GM21619 (cell line): ENCODE data around the gene TOGARAM2.

Experiments used
- ATAC-seq: cut with Tn5 transposase; IDR thresholded peaks from one replicate; pipeline ENCODE4 v1.9.1; 2021; ENCODE audit not compliant: unreplicated experiment

The TOGARAM2 gene

DNA sequence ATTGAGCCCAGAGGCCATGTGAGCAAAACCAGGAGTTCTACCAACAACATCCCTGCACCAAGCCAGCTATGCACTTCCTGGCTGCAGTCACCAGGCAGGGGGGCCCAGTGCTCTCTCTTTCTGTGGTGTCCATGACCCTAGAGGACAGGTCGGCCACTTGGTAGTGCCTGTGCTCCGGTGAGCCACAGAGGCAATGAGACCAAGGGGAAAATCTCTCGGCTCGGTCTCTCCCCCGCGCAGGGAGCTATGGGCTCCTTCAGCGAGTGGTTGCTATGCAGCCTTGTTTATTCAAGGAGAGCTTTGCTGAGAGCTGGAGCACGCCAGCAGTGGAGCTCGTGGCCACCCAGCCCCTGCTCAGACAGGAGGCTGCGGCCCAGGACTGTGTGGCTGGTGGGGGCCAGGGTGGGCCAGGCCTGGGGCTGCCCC lies at the start of gene TOGARAM2:
Gene TOGARAM2 (plus strand): TSS at position 283 of the 426 bp plus-strand sequence. CDS start 13,537 bp downstream, outside the sequence.
- ATAC-seq: no peak

DNA sequence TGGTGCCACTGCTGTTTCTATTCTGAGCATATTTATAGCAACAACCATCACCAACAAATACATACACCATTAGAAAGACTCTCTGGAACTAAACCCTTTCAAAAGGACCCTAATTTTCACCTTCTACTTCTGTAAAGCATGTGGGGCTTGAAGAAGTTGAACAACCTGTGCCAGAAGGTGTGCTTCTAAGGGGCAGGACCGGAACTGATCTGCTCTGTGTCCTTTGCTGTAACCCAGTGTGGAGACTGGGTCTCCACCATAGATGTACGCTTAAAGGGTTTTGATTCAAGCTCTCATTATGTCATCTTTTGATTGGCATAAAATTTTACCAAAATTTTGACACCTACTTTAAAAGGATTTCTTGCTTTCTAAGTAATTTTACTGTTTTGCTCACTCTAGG lies 46.3 kb upstream of the TOGARAM2 start:
- no peak for ATAC-seq

DNA sequence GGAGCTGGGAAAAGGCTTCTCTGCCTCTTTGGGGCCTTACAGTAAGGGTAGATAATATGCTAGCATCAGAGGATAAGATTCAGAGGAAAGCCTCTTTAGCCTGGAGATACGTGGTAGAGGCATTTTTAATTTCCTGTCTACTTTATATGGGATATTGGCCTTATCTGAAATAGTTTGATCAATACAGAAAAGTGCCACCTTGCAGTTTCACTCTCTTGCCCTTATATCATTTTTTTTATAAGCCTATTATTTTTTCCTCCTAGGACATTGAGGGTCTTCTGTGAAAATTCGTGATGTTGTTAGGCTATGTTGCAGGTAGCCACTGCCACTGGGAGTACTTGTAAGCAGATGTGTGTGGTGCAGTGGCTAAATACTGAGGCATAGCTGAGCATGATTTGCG lies 40.1 kb upstream of the TOGARAM2 start:
- ATAC-seq: no peak

DNA sequence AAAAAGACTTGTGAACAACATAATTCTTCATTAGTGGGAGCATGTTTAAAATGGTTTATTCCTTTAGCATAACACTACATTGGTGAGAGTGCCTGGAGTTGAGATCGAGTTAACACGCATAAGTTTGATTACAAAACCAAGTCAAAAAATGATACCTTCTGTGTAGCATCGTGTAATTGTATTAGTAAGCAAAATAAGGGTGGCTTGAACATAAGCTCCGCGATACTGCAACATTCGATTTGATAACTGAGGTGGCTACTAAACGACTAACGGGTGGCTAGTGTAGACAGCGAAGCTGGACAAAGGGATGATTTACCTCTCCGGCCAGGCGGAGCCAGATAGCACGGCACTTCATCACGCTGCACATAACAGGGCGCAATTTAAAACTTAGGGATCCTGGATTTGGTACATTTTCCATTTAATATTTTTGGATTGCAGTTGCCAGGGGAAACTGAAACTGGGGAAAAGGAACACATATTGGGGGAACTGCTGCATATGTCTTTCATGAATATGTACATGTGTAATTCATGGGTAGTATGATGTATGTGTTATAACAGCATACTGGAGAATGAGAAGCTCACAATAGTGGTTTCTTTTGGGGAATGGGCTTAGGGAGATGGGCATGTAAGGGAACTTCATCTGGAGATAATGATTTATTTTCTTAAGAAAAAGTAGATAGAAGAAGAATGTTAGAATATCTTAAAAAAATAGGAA lies 36.4 kb upstream of the TOGARAM2 start:
- no peak for ATAC-seq

DNA sequence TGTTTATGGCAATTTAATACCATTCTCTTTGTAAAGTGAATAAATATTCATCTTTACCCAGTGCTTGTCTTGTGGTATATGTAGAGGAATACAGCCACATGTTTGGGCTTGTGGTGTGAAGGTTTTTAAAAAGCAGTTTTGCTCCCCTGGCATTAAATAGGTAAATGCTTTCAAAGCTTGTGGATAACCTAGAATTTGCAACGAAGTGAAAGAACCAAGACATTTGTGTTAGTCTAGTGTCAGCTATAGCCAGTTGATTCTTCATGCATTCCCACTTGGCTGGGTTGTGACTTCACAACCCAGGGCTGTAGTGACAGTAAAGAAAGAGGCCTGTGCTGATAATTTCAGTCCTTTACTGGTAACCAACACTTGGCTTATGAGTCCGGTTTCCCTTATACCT lies 32.9 kb upstream of the TOGARAM2 start:
- no peak for ATAC-seq

DNA sequence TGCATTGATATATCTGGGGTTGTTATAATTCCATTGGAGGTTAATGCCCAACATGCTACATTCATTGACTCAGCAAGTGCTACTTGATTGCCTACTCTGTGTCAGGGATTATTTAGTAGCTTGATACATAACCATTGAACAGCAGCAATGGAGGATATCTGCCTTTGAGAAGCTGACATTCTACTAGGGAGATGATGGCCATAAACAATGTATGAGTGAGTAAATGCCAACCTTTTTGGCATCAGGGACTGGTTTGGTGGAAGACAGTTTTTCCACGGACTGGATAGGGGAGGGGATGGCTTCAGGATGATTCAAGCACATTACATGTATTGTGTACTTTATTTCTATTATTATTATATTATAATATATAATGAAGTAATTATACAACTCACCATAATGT lies 31.9 kb upstream of the TOGARAM2 start:
- no peak for ATAC-seq

DNA sequence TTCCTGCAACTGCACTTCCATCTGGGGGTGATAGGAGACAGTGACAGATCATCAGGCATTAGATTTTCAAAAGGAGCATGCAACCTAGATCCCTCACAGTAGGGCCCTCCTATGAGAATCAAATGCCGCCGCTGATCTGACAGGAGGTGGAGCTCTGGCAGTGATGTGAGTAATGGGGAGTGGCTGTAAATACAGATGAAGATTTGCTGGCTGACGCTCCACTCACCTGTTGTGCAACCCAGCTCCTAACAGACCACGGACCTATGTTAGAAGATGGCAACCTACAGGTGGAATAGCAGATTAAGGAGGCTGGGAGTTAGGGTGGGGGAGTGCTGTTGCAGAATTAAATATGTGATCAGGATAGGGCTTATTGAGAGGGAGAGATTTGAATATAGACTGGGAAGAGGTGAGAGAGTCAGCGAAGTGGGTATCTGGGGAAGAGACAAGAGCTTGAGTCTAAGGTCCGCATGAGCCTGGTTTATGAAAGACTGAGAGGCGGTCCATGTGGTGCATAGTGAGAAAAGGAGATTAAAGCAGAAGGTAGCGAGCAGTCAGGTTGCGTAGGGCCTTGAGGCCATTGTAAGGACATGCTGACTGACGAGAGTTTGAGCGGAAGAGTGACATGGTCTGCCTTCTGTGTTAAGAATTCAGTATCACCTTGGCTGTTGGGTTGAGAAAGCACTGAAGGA lies 31.3 kb upstream of the TOGARAM2 start:
- ATAC-seq: no peak

DNA sequence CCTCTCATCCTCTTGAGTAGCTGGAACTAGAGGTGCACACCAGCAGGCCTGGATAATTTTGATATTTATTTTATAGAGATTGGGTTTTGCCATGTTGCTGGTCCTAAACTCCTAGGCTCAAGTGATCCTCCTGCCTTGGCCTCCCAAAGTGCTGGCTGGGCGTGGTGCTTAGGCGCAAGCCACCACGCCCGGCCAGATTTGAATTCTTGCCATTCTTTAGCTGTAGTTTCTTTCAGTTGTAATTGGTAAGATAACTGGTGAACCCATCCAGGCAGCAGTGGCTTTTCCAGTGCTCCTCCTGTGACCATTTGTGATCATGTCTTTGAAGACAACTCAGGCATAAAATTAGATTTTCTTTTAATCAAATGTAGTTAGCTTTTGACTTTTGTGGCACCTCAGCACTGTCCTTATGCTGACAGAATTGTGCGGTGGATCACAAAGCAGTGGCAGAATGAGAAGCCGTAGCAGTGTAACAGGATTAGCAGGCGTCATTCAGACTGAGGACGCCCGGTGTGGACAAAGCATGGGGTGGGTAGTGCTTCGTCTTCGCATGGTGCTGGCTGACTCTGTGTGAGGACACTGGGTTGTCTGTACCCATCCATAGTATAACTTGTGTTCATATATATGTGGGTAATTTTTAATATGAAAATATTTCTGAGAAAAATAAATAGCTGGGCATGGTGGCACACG lies 30.0 kb upstream of the TOGARAM2 start:
- ATAC-seq: no peak

DNA sequence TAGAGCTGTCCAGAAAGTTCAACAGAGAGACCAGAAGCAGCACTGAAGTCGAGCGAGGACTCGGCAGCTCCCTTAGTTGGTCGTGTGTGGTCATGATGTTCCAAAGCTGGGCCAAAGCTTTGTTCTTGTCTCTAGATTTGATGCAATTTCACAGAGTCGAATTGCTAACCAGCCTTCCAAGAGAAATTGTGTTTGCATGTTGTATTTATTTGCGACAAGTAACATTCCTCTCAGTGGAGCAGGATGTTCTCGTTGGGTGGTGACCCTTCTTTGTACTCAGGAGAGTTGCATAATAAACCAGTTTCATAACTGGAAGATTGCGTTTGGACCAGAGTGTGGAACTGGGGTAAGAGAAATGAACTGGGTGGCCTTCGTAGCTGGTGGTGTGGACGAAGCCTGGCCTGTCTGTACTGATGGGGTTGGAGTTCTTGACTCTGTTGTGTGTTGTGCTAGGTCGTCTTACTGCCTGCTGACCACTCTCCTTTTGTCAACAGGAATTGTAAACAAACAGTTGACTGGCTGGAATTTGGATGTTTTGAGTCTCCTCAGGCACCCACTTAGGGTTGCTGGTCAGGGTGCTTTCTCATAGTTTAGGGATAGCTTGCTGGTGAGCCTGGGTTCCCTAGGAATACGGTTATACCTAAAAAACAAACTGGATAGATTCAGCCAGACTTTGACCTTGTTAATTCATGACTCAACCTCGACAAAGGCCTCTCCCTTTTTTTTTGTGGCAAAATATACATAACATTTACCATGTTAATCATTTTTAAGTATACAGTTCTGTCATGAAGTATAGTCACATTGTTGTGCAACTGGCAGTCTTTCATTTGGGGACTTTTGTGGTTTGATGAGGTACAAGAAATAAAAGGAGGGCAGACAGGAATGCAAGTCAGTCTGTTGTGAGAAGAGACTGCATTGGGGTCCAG lies 28.9 kb upstream of the TOGARAM2 start:
- no peak for ATAC-seq

DNA sequence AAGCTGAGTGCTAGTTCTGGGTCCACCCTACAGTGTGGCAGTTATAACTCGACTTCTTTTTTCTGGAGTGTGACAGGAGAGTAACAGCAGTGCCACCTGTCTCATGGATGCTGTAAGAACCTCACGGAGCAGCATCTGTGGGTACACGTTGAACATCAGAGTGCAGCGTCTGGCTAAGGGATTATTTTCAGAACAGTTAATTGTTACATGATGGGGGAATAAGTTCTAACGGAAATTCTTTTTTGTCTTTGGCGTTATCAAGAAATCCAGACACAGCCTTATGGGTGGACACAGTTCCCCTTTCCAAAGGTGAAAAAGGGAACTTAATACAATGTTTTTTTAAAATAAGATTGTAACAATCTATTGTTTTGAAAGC lies 28.3 kb upstream of the TOGARAM2 start:
- no peak for ATAC-seq

DNA sequence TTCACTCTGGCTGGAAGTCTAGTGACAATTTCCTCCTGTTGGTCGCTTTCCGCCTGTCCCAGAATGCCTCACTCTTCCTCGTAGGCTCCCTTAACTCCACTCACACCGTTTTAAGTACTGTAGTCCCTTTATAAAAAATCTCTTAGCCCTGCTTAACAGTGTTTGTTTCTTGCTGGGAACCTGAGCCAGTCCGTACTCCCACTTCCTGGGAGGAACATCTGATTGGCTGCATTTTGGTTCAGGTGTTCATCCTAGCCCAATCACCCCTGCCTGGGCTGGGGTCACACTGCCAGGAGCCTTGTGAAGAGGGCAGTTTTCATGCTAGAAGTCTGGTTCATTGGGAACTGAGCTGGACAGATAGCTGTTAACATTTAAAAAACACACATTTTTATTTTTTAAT lies 25.6 kb upstream of the TOGARAM2 start:
- ATAC-seq: no peak

DNA sequence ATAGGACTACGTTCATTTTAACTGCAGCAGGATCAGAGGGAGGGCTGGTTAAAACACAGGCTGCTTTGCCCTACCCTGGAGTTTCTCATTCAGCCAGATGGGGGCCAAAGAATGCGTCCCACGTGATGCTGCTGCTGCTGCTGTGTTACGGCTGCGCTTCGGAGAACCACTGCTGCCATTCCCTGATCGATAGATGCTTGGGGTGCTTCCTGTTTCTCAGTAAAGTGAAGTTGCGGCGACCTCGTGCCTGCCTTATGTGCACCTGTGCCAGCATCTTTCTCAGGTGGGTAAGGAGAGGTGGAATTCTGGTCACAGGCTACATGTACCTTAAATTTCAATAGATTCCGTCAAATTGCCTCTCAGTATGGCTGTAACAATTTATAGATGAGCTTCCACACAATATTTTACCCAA lies 24.7 kb upstream of the TOGARAM2 start:
- ATAC-seq: no peak

DNA sequence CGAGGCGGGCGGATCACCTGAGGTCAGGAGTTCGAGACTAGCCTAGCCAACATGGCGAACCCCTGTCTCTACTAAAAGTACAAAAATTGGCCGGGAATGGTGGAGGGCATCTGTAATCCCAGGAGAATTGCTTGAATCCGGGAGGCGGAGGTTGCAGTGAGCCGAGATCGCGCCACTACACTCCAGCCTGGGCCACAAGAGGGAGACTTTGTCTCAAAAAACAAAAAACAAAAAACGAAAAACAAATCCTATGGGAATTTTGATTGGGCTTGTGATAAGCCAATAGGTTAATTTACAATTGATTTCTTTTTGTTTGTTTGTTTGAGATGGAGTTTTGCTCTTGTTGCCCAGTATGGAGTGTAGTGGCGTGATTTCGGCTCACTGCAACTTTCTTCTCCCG lies 24.2 kb upstream of the TOGARAM2 start:
- ATAC-seq: no peak

DNA sequence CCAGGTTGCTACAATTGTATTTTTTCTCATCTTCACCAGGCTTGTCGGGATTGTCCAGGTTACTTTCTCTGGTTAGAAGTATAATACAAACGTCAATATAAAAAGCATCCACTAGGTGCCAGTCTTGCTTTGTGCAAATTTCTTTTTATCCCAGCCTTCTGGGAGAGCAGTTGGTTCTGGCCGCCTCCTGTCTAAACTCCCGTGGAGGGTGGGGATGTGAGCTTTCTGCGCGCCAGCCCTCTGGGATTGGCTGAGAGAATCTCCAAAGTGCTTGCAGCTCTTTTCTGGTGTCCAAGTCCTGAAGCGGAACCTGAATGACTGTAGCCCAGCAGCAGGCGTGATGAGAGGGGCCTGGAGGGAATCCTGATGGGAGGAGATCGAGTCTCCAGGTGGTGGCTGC lies 22.4 kb upstream of the TOGARAM2 start:
- ATAC-seq: no peak

DNA sequence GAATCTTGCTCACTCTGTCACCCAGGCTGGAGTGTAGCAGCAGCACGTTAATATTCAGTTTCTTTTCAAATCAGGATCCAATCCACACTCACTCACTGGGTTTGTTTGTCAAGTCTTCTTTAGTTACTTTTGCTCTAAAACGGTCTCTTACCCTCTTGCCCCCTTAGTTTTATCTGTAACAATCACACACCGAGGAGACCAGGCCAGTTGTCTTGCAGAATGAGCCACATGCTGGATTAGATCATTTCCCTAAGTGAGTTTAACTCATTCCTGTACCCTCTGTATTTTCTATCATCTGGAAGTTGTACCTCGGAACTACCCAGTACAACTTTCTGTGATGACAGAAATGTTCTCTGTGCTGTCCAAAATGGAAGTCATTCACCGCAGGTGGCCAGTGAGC lies 20.7 kb upstream of the TOGARAM2 start:
- no peak for ATAC-seq

DNA sequence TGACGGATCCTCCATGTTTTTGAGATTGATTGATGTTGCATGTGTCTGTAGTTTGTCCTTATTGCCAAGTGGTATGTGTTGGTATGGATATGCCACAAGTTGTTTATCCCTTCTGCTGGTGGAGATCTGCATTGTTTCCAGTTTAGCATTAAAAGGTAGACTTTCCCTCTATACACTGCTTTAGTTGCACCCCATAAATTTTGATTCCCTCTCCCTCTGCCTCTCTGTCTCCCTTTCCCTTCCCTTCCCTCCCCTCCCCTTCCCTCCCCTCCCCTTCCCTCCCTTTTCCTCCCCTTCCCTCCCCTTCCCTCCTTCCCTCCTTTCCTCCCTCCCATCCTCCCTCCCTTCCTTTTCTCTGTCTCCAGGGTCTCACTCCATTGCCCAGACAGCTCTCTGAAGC lies 18.6 kb upstream of the TOGARAM2 start:
- ATAC-seq: no peak

DNA sequence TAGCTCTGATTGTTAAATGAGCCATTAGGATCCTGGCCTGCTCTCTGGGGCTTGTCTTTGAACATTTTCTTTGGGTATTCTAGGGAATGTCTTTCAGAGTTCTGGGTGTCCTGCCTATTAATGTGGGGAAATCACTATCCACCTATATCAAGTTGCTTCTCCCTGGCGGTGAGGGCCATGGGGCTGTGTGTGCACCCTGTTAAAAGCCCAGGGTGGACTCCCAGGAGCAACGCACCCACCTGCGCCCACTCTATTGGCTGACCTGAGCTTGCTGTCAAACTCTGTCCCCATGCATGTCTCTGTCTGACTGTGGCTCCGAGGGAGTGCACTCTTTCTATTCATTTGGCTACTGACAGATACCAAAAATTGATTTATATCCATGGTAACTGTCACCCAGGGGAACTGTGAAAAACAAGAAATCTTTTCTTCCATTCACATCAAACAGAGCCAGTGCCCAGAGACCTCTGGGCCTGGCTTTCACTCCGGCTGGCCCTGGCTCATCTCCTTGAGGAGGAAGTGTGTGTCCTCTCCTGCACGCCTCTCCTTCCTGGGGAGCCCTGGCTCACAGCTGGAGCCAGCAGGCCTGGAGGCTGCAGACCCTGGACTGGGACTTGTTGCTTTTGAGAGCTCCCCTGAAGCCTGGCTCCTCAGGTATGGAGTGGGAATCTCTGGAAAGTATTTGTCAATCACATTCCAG lies 10.5 kb upstream of the TOGARAM2 start:
- ATAC-seq: no peak

DNA sequence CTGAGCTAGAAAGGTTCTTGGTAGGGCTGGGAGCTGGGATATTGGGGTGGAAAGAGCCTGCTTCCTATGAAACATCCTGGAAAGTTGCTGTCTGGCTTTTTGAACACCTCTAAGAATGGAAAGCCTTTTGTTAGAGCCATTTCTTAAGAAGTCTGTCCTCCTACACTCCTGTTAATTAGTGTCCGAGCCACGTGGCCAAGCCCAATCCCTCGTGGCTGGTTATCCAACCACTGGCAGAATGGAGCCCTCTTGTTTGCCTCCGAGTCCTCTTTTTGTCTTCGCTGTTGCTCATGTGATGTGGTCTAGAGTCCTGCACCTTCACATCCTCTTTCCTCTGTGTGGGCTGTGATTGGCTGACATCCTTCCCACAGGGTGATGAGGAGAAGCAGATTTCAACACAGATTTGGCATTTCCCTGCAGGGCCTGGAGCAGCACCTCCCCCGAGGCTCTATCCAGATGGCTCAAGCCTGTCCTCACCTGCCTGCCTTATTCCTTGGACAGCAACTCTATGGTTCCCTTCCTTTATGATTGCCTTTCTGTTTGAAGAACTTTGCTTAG lies 8.2 kb upstream of the TOGARAM2 start:
- no peak for ATAC-seq

DNA sequence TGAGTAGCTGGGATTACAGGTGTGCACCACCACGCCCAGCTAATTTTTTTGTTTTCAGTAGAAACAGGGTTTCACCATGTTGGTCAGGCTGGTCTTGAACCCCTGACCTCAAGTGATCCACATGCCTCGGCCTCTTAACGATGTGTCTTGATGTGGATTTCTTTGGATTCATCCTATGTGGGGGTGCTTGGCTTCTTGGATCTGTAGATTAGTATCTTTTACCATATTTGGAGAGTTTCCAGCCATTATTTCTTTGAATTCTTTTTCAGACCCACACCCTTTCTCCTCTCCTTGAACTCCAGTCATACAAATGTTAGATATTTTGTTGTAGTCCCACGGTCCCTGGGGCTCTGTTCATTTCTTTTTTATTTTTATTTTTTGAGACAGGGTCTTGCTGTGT lies 6.8 kb upstream of the TOGARAM2 start:
- ATAC-seq: no peak

DNA sequence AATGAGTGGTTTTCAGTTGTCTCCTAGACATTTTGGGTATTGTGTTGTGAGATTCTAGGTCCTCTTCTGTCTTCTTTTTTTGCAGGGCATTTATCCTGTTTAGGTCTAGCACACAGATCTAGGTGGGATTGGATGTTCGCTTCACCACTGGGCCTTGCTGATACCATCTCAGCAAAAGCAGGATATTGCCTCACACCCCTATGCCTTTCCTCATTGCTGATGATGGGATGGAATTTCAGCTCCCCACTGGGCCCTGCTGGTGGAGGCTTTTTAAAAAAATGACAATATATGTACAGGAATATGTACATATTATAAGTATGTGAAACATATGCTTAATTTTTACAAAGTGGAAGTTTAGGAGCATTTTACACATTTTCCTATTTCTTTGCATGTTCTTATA lies 5.4 kb upstream of the TOGARAM2 start:
- no peak for ATAC-seq
